ENCODE measurements around the gene UBE2E3. TPM values are rescaled to one million over a fixed set of nuclear protein-coding genes. Genes with fewer than 3 reads are reported as not detected.
A peak's percentile ranks its signal among the peaks of the same experiment; 100 is the strongest.

Gene UBE2E3
- total and polyA plus RNA-seq, 9 donors = 105 to 161 (median 134) TPM

DNA sequence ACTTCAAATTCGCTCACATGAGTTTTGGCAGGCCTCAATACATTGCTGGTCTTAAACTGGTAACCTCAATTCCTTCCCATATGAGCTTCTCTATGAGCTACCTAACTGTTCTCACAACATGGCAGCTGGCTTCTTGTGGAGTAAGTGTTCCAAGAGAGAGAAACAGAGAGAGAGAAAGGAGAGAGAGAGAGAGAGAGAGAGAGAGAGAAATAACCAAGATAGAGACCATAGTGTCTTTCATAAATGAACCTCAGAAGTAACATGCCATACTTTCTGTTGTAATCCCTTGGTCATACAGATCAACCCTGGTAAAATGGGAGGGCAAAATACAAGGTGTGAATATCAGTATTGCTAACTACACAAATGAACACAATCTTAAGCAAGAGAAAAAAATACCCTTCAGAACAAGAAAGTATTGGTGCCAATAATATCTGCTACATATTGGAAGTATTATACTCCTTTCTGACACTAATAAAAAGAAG, 33.2 kb upstream of the UBE2E3 start:
- no peaks in the 10 kb centered on the region for H3K9me3 ChIP-seq (replicated peaks; ENCODE audit: control insufficient read depth, low read depth, low read length)
- DNase-seq = no peak
- WGBS (ENCODE audit: insufficient coverage) = 83% methylated on average over 1 of the region's 1 CpG
- no peaks in the 10 kb centered on the region for H3K36me3 ChIP-seq (ENCODE audit: control insufficient read depth, insufficient read depth, low read length)
- no peaks in the 10 kb centered on the region for H3K27me3 ChIP-seq (ENCODE audit: control insufficient read depth, insufficient read depth, low read length)
- H3K4me3 ChIP-seq (ENCODE audit: low read length) = no peak overlapping the region
- no peak overlapping the region for H3K27ac ChIP-seq (ENCODE audit: low read length)
- no peaks in the 10 kb centered on the region for H3K4me1 ChIP-seq (ENCODE audit: control insufficient read depth, insufficient read depth, low read length)

DNA sequence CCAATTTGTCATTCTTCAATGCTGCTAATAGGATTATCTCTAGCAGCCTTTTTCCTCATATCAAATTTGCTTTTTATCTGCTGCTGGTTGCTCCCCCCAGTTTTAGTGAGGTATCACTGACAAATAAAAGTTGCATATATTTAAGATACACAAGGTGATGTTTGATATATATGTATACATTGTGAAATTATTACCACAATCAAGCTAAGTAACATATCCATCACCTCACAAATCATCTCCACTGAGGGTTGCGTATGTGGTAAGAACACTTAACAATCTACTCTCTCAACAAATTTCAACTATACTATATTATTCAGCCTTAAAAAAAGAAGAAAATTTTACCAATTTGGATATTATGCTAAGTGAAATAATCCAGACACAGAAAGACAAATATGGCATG, 30.5 kb upstream of the UBE2E3 start:
- no peaks in the 10 kb centered on the region for H3K27me3 ChIP-seq (ENCODE audit: control insufficient read depth, insufficient read depth, low read length)
- no CpG with 5 or more reads among the region's 1 CpG for WGBS (ENCODE audit: insufficient coverage)

DNA sequence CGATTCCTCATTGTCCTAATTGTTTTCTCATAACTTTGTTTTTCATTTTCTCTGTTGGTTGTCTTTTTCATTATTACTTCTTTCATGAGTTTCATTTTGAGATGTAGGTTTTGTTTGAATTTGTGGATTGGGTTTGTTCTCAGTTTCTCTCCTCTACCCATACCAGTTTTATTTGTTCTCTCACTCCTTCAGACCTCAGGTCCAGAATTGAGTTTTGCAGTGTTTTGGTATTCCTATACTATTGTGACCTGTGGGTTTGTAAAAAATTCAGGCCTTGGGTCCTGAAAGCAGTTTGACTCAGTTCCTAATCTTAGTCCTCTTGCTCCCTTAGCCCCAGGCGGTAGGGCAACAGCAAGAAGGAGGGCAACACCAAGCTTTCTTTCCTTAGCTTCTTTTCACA, 28.3 kb upstream of the UBE2E3 start:
- 100% methylated on average over 1 of the region's 2 CpGs for WGBS (ENCODE audit: insufficient coverage)
- H3K27ac ChIP-seq (ENCODE audit: low read length) = no peak overlapping the region
- no peaks in the 10 kb centered on the region for H3K27me3 ChIP-seq (ENCODE audit: control insufficient read depth, insufficient read depth, low read length)
- no peaks in the 10 kb centered on the region for H3K9me3 ChIP-seq (replicated peaks; ENCODE audit: control insufficient read depth, low read depth, low read length)
- H3K4me1 ChIP-seq (ENCODE audit: control insufficient read depth, insufficient read depth, low read length) = no peaks in the 10 kb centered on the region
- H3K36me3 ChIP-seq (ENCODE audit: control insufficient read depth, insufficient read depth, low read length) = no peaks in the 10 kb centered on the region
- no peak for DNase-seq
- H3K4me3 ChIP-seq (ENCODE audit: low read length) = no peak overlapping the region

More for the DNA sequence above, 30.5 kb upstream of the UBE2E3 start:
- Histone ChIP-seq H3K27ac (ENCODE audit: low read length) (no peak overlapping the region), H3K4me3 (ENCODE audit: low read length) (no peak overlapping the region), H3K4me1 (ENCODE audit: control insufficient read depth, insufficient read depth, low read length) (no peaks in the 10 kb centered on the region), H3K36me3 (ENCODE audit: control insufficient read depth, insufficient read depth, low read length) (no peaks in the 10 kb centered on the region), H3K9me3 (replicated peaks; ENCODE audit: control insufficient read depth, low read depth, low read length) (no peaks in the 10 kb centered on the region)
- no peak for DNase-seq

DNA sequence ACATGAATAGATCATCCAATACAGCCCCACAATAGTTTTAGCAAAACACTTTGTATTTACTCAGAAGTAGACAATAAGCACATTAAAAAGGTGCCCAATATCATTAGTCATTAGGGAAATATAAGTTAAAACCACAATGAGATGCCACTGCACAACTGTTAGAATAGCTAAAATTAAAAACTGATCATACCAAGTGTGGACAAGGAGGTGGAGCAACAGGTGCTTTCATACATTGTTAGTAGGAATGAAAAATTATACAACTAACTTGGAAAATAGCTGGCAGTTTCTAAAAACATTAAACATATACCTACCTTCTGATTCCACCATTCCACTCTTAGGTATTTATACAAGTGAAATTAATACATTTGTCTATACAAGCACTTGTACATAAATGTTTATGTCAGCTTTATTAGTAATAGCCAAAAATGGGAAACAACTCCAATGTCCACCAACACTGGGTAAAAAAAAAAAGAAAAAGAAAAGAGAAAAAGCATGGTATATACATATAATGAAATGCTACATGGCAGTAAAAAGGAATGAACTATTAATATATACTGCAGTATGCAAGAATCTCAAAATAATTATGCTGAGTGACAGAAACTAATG, 27.6 kb upstream of the UBE2E3 start:
- Histone ChIP-seq H3K36me3 (ENCODE audit: control insufficient read depth, insufficient read depth, low read length) (no peaks in the 10 kb centered on the region), H3K27me3 (ENCODE audit: control insufficient read depth, insufficient read depth, low read length) (no peaks in the 10 kb centered on the region), H3K9me3 (replicated peaks; ENCODE audit: control insufficient read depth, low read depth, low read length) (no peaks in the 10 kb centered on the region), H3K27ac (ENCODE audit: low read length) (no peak overlapping the region), H3K4me3 (ENCODE audit: low read length) (no peak overlapping the region), H3K4me1 (ENCODE audit: control insufficient read depth, insufficient read depth, low read length) (no peaks in the 10 kb centered on the region)
- no peak for DNase-seq

DNA sequence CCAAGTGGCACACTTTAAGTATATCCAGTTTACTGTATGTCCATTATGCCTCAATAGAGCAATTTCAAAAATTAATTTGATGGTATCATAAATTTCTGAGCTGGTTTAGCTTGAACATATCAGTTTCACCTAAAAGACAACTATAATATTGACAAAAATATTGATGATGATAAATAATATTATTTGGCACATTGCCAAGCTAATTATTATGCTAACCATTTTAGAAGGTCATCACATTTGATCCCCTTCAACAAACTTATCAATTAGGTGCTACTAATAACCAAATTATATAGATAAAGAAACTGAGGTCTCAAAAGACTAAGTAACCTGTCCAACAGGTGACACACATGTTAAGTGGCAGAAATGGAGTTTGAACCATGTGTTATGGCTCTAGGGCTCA, 26.9 kb upstream of the UBE2E3 start:
- Histone ChIP-seq H3K4me3 (ENCODE audit: low read length) (no peak overlapping the region), H3K27ac (ENCODE audit: low read length) (no peak overlapping the region), H3K4me1 (ENCODE audit: control insufficient read depth, insufficient read depth, low read length) (no peaks in the 10 kb centered on the region), H3K36me3 (ENCODE audit: control insufficient read depth, insufficient read depth, low read length) (no peaks in the 10 kb centered on the region), H3K27me3 (ENCODE audit: control insufficient read depth, insufficient read depth, low read length) (no peaks in the 10 kb centered on the region), H3K9me3 (replicated peaks; ENCODE audit: control insufficient read depth, low read depth, low read length) (no peaks in the 10 kb centered on the region)
- DNase-seq = no peak

DNA sequence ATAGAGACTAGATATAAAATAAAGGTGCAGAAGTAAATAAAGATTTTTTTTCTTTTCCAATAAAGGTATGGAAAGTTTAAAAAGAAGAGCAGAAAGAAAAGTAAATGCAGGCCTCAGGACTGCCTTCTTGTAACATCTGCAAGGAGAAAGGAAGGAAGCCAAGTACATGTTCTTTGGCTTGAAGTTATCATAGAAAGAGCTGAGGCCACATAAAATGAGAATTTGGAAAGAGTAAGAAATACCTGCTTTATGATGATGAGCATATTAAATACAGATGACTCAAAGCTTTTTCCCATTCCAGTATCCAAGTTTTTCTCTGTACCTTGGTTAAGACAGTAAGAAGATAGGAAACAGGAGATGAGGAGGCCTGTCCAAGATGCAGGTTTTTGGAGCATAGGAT, 25.3 kb upstream of the UBE2E3 start:
- Histone ChIP-seq H3K9me3 (replicated peaks; ENCODE audit: control insufficient read depth, low read depth, low read length) (no peaks in the 10 kb centered on the region), H3K27ac (ENCODE audit: low read length) (no peak overlapping the region), H3K27me3 (ENCODE audit: control insufficient read depth, insufficient read depth, low read length) (no peaks in the 10 kb centered on the region), H3K4me1 (ENCODE audit: control insufficient read depth, insufficient read depth, low read length) (no peaks in the 10 kb centered on the region), H3K36me3 (ENCODE audit: control insufficient read depth, insufficient read depth, low read length) (no peaks in the 10 kb centered on the region), H3K4me3 (ENCODE audit: low read length) (no peak overlapping the region)
- DNase-seq = peak; percentile 93

DNA sequence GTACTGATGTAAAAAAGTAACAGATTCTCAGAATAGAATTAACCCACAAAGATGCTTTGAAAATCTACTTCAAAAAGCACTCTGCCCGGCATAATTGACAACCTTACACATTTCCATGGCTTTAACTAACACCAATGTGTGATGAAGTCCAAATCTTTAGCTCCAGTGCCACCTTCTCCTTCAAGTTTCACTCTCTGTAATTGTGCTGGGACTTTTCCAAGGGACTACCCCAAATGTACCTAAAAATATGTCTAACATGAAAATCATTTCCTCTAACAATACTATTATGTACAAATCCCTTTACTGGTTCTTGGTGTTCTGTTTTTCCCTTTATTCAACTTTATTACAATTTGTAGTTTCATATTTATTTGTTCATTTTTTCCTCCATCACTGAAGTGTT, 20.6 kb upstream of the UBE2E3 start:
- no peaks in the 10 kb centered on the region for H3K4me1 ChIP-seq (ENCODE audit: control insufficient read depth, insufficient read depth, low read length)
- no peak for DNase-seq
- H3K27me3 ChIP-seq (ENCODE audit: control insufficient read depth, insufficient read depth, low read length) = no peaks in the 10 kb centered on the region
- no peaks in the 10 kb centered on the region for H3K36me3 ChIP-seq (ENCODE audit: control insufficient read depth, insufficient read depth, low read length)
- 88% methylated on average over 1 of the region's 1 CpG for WGBS (ENCODE audit: insufficient coverage)
- no peaks in the 10 kb centered on the region for H3K9me3 ChIP-seq (replicated peaks; ENCODE audit: control insufficient read depth, low read depth, low read length)
- no peak overlapping the region for H3K27ac ChIP-seq (ENCODE audit: low read length)
- no peak overlapping the region for H3K4me3 ChIP-seq (ENCODE audit: low read length)

DNA sequence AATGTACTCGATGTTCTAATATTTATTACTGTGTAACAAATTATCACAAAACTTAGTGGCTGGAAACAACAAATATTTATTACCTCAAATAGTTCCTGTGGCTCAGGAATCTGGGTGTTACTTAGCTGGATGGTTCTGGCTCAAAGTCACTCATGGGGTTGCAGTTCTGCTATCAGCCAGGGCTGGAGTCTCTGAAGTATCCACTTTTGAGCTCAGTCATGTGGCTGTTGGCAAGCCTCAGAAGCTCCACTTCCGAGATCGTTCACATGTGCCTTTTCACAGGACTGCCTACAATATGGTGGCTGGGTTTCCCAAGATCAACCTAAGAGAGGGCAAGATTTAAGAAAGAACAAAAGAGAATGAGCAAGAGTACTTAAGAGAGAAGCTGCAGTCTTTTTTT, 19.4 kb upstream of the UBE2E3 start:
- WGBS (ENCODE audit: insufficient coverage) = 92% methylated on average over 2 of the region's 3 CpGs
- H3K27me3 ChIP-seq (ENCODE audit: control insufficient read depth, insufficient read depth, low read length) = no peaks in the 10 kb centered on the region
- no peaks in the 10 kb centered on the region for H3K9me3 ChIP-seq (replicated peaks; ENCODE audit: control insufficient read depth, low read depth, low read length)
- H3K4me1 ChIP-seq (ENCODE audit: control insufficient read depth, insufficient read depth, low read length) = no peaks in the 10 kb centered on the region
- H3K27ac ChIP-seq (ENCODE audit: low read length) = no peak overlapping the region
- H3K36me3 ChIP-seq (ENCODE audit: control insufficient read depth, insufficient read depth, low read length) = no peaks in the 10 kb centered on the region
- DNase-seq = no peak
- no peak overlapping the region for H3K4me3 ChIP-seq (ENCODE audit: low read length)

DNA sequence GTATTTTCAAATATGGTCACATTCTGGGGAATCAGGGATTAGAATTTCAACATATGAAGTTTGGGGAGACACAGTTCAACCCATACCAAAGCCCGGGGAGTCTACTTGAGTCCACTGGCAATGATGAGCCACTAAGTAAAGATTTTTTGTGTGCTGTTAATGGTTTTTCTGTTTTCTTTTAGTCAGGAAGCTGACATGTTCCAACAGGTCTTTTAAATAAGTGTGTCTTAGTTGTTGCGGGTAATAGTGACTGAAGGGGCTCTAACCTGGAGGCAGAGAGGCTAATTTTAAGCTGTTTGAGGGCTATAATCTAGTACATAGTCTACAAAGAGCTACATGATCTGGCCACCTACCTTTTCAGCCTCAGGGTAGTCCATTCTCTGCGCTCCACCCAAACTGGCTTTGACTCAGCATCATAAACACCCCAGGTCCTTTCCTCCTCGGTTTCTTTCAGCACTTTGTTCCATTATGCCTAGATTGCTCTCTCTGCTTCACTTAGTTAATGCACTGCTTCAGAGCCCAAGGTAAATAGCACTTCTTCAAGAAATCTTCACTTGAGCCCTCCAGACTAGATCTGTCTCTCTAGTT, 17.6 kb upstream of the UBE2E3 start:
- Histone ChIP-seq H3K27me3 (ENCODE audit: control insufficient read depth, insufficient read depth, low read length) (no peaks in the 10 kb centered on the region), H3K4me1 (ENCODE audit: control insufficient read depth, insufficient read depth, low read length) (no peaks in the 10 kb centered on the region), H3K36me3 (ENCODE audit: control insufficient read depth, insufficient read depth, low read length) (no peaks in the 10 kb centered on the region), H3K4me3 (ENCODE audit: low read length) (no peak overlapping the region), H3K27ac (ENCODE audit: low read length) (no peak overlapping the region), H3K9me3 (replicated peaks; ENCODE audit: control insufficient read depth, low read depth, low read length) (no peaks in the 10 kb centered on the region)
- DNase-seq = no peak
- WGBS (ENCODE audit: insufficient coverage) = 90% methylated on average over 3 of the region's 4 CpGs

DNA sequence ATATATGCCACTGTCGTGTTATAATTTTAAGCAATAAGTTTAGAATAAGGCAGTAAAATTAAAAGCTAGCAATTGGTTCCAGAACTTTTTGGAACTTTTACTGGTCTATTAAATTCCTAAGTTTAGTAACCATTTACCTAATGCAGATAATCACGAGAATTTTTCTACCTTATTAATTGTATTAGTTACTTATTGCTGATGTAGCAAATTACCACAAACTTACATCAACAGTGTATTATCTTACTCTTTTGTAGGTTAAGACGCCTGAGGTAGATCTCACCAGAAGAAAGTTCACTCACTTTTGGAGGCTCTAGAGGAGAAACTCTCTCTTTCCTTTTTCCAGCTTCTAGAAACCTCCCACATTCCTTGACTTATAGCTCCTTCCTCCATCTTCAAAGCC, 14.0 kb upstream of the UBE2E3 start:
- Histone ChIP-seq H3K9me3 (replicated peaks; ENCODE audit: control insufficient read depth, low read depth, low read length) (no peaks in the 10 kb centered on the region), H3K4me3 (ENCODE audit: low read length) (no peak overlapping the region), H3K27me3 (ENCODE audit: control insufficient read depth, insufficient read depth, low read length) (no peaks in the 10 kb centered on the region), H3K4me1 (ENCODE audit: control insufficient read depth, insufficient read depth, low read length) (no peaks in the 10 kb centered on the region), H3K36me3 (ENCODE audit: control insufficient read depth, insufficient read depth, low read length) (no peaks in the 10 kb centered on the region), H3K27ac (ENCODE audit: low read length) (no peak overlapping the region)
- no peak for DNase-seq
- WGBS (ENCODE audit: insufficient coverage) = 100% methylated on average over 1 of the region's 3 CpGs

DNA sequence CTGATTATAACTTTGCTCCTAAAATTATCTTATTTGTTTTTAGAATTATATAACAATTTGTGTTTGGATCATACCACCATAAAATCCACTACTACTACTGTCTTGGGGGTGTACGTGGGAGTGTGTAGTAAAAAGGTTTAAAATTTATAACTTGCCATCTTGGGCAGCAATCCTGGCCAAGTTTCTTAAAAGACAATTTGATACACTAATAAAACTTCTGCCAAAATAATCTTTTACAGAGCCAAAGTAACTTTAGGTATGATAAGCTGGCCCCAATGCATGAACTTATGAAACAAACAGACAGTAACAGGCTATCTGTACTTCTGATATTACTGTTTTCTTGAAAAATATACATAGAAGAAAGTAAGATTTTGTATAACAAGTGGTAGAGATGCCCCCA, 11.3 kb upstream of the UBE2E3 start:
- no peak for DNase-seq
- Histone ChIP-seq H3K36me3 (ENCODE audit: control insufficient read depth, insufficient read depth, low read length) (no peaks in the 10 kb centered on the region), H3K4me1 (ENCODE audit: control insufficient read depth, insufficient read depth, low read length) (no peaks in the 10 kb centered on the region), H3K27ac (ENCODE audit: low read length) (no peak overlapping the region), H3K9me3 (replicated peaks; ENCODE audit: control insufficient read depth, low read depth, low read length) (no peaks in the 10 kb centered on the region), H3K27me3 (ENCODE audit: control insufficient read depth, insufficient read depth, low read length) (no peaks in the 10 kb centered on the region), H3K4me3 (ENCODE audit: low read length) (no peak overlapping the region)
- WGBS (ENCODE audit: insufficient coverage) = no CpG with 5 or more reads among the region's 1 CpG
